ENCODE results near the gene PATL1. TPM values are rescaled to one million over a fixed set of nuclear protein-coding genes. Genes with fewer than 3 reads are reported as not detected.

Gene PATL1
- total RNA-seq, 1 experiment from 2014 or later: 57.0 TPM

DNA sequence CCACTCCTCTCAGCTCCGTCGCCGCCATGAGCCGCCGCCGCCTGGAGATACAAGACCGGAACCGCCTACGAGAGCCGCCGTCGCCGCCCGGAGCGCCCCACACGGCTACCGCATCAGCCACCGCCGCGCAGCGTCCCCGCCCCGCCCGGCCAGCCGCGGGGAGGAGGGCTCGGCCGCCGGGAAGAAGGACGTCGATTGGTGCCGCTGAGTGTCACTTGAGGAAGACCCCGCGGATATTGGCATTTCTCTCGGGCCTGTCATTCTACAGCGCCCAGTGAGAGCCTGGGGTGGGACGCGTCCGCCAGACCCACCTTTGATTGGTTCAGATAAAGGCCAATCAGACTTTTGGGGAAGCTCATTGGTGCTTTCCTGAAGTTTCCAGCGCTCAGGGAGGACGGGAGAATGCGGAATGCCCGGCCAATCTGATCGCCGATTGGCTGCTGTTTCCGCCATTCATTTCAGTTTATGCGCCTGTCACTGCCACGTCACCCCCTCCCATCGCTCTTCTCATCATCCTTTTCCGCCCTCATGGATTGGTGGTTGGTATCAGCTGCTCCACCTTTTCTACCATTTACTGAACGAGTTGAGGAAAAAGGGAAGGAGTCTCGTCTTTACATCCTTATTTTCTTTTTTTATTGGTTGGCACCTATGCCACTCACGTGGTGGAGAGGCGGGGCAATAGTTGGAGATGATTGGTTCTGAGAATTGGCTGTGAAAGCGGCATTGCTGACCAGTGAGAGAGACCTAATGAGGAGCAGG lies 53.0 kb downstream of the PATL1 start, which contains the start of gene OSBP:
Gene OSBP, minus strand, starts transcription at position 138 of the 759 bp plus-strand sequence. Its CDS starts 110 bp downstream, at position 28.
- ChIA-PET CTCF (interaction anchor here (0.6 kb wide), 1 partner anchor 31 kb away, joined by 3 read pairs; no protein-coding TSS in a partner anchor), POLR2A (interaction anchor here (0.5 to 0.8 kb wide), 4 partner anchors 47 to 1363 kb away, joined by 3 to 7 read pairs (median 3); no protein-coding TSS in a partner anchor)
- Histone ChIP-seq H3K27me3 (ENCODE audit: control insufficient read depth, insufficient read depth, low read length) (no peaks in the 10 kb centered on the region), H3K4me1 (ENCODE audit: control insufficient read depth, insufficient read depth, low read length) (peaks cover 32% of the 10 kb centered on the region), H3K4me3 (ENCODE audit: low read depth in 2 of 2, low read length in 2 of 2) (peak within 1 kb of the TSS; percentile 96 to 98), H3K36me3 (ENCODE audit: control insufficient read depth, insufficient read depth, low read length) (no peaks in the 10 kb centered on the region; the same call in 1 of the 2 replicates), H3K27ac (ENCODE audit: low read length) (peak within 1 kb of the TSS; percentile 88), H3K9me3 (ENCODE audit: control insufficient read depth, insufficient read depth, low read depth, low read length) (no peaks in the 10 kb centered on the region)
- BruUV-seq (replicated peaks): no TSS peak
- intact Hi-C loops (cut with micrococcal nuclease; ENCODE audit: unreplicated experiment) (loop anchor here (5.0 kb wide), 1 partner anchor 54 kb away; no protein-coding TSS in a partner anchor), in situ Hi-C loops (cut with HindIII; ENCODE audit: low pct_unique_long_range_greater_than_20kb, low sequenced_read_pairs) (no loop called here)
- ATAC-seq (peak; percentile 95), DNase-seq (ENCODE audit: low read depth, low spot score) (peak; percentile 100)
- TF ChIP-seq TCF7L2 (IDR thresholded peaks at IDR 0.05; ENCODE audit: low read depth, low read length) (0 out of 2 replicates have a peak, but pooled peaks have one; percentile 40), SIN3A (IDR thresholded peaks at IDR 0.05; ENCODE audit: borderline replicate concordance, insufficient read depth, low read depth, low read length) (no peak), POLR2AphosphoS5 (IDR thresholded peaks at IDR 0.05; ENCODE audit: low read depth, low read length) (peak; percentile 31; the same call in 1 of the 2 replicates)

DNA sequence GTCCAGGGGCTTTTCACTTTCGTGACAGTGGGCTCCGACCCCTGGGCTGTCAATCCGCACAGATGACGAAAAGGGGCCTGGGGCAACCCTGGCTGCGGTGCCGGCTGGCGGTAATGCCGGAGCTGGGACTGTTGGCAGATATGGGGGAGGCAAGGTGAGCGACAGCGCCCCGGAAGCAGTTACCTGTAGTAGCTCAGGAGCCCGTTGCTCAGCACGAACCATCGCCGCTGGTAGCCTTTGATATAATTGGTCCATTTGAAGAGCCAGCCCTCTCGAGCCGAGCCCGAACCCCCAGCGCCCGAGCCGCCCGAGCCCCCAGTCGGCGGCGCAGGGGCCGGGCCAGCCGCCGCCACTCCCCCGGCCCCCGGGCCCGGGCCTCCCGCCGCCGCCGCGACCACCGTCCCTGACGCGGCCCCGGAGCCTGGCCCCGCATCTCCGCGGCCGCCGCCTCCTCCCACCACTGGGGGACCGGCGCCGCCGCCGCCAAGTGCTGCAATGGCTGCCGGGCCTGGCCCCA lies 53.7 kb downstream of the PATL1 start:
- no TSS peak for BruUV-seq (replicated peaks)
- Histone ChIP-seq H3K9me3 (ENCODE audit: control insufficient read depth, insufficient read depth, low read depth, low read length) (no peaks in the 10 kb centered on the region), H3K4me1 (ENCODE audit: control insufficient read depth, insufficient read depth, low read length) (peaks cover 32% of the 10 kb centered on the region), H3K27ac (ENCODE audit: low read length) (peak overlapping the region; percentile 83), H3K27me3 (ENCODE audit: control insufficient read depth, insufficient read depth, low read length) (no peaks in the 10 kb centered on the region), H3K36me3 (ENCODE audit: control insufficient read depth, insufficient read depth, low read length) (no peaks in the 10 kb centered on the region; the same call in 1 of the 2 replicates), H3K4me3 (ENCODE audit: low read depth in 2 of 2, low read length in 2 of 2) (peak overlapping the region; percentile 96 to 98)
- in situ Hi-C loops (cut with HindIII; ENCODE audit: low pct_unique_long_range_greater_than_20kb, low sequenced_read_pairs) (no loop called here), intact Hi-C loops (cut with micrococcal nuclease; ENCODE audit: unreplicated experiment) (loop anchor here (5.0 kb wide), 1 partner anchor 53 kb away; no protein-coding TSS in a partner anchor)
- ChIA-PET CTCF (no interaction called here), POLR2A (interaction anchor here (0.5 to 0.6 kb wide), 2 partner anchors 54 to 1364 kb away, joined by 3 read pairs; no protein-coding TSS in a partner anchor)
- DNase-seq (ENCODE audit: low read depth, low spot score): no peak
- TF ChIP-seq SIN3A (IDR thresholded peaks at IDR 0.05; ENCODE audit: borderline replicate concordance, insufficient read depth, low read depth, low read length): no peak
- no peak for TF ChIP-seq POLR2AphosphoS5 (IDR thresholded peaks at IDR 0.05; ENCODE audit: low read depth, low read length)
- no peak for TF ChIP-seq TCF7L2 (IDR thresholded peaks at IDR 0.05; ENCODE audit: low read depth, low read length)
- TF ChIP-seq, protein P1, sequence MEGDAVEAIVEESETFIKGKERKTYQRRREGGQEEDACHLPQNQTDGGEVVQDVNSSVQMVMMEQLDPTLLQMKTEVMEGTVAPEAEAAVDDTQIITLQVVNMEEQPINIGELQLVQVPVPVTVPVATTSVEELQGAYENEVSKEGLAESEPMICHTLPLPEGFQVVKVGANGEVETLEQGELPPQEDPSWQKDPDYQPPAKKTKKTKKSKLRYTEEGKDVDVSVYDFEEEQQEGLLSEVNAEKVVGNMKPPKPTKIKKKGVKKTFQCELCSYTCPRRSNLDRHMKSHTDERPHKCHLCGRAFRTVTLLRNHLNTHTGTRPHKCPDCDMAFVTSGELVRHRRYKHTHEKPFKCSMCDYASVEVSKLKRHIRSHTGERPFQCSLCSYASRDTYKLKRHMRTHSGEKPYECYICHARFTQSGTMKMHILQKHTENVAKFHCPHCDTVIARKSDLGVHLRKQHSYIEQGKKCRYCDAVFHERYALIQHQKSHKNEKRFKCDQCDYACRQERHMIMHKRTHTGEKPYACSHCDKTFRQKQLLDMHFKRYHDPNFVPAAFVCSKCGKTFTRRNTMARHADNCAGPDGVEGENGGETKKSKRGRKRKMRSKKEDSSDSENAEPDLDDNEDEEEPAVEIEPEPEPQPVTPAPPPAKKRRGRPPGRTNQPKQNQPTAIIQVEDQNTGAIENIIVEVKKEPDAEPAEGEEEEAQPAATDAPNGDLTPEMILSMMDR (IDR thresholded peaks at IDR 0.05): no peak
- TF ChIP-seq, protein P2, sequence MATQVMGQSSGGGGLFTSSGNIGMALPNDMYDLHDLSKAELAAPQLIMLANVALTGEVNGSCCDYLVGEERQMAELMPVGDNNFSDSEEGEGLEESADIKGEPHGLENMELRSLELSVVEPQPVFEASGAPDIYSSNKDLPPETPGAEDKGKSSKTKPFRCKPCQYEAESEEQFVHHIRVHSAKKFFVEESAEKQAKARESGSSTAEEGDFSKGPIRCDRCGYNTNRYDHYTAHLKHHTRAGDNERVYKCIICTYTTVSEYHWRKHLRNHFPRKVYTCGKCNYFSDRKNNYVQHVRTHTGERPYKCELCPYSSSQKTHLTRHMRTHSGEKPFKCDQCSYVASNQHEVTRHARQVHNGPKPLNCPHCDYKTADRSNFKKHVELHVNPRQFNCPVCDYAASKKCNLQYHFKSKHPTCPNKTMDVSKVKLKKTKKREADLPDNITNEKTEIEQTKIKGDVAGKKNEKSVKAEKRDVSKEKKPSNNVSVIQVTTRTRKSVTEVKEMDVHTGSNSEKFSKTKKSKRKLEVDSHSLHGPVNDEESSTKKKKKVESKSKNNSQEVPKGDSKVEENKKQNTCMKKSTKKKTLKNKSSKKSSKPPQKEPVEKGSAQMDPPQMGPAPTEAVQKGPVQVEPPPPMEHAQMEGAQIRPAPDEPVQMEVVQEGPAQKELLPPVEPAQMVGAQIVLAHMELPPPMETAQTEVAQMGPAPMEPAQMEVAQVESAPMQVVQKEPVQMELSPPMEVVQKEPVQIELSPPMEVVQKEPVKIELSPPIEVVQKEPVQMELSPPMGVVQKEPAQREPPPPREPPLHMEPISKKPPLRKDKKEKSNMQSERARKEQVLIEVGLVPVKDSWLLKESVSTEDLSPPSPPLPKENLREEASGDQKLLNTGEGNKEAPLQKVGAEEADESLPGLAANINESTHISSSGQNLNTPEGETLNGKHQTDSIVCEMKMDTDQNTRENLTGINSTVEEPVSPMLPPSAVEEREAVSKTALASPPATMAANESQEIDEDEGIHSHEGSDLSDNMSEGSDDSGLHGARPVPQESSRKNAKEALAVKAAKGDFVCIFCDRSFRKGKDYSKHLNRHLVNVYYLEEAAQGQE (IDR thresholded peaks at IDR 0.05; ENCODE audit: insufficient read depth in 1 of 2, low read depth in 2 of 2, low read length in 1 of 2): no peak
- peak; percentile 24 for ATAC-seq

Measured in Panc1 (cell line).